ENCODE data around the gene METTL1.
A peak's percentile ranks its signal among the peaks of the same experiment; 100 is the strongest.
"Not testable (repeated sequence)": the region's sequence is repeated elsewhere in the genome, so short reads cannot be mapped to it uniquely, and the experiment has no call there.

Gene METTL1

GRCh38 chr12:57771873-57772428 lies at the start of gene METTL1:
Gene METTL1, minus strand, starts transcription at chr12:57772105. Its CDS starts 22 bp downstream, at chr12:57772083.
- DNase-seq (ENCODE audit: low read depth in 2 of 2), result peak; percentile 92 to 93

GRCh38 chr12:57821015-57821414 lies 49.1 kb upstream of the METTL1 start:
- DNase-seq (ENCODE audit: low read depth in 2 of 2), result not testable (repeated sequence)

- not testable (repeated sequence) for DNase-seq (ENCODE audit: low read depth in 2 of 2)
These were observed 48.2 kb upstream of the METTL1 start for GRCh38 chr12:57820119-57820518.

- not testable (repeated sequence) for DNase-seq (ENCODE audit: low read depth in 2 of 2)
These were observed 46.1 kb upstream of the METTL1 start for GRCh38 chr12:57817990-57818331.

GRCh38 chr12:57817261-57817989 lies 45.5 kb upstream of the METTL1 start:
- DNase-seq (ENCODE audit: low read depth in 2 of 2), result no peak

- DNase-seq (ENCODE audit: low read depth in 2 of 2), result no peak
These were observed 44.9 kb upstream of the METTL1 start for GRCh38 chr12:57816855-57817151.

- no peak for DNase-seq (ENCODE audit: low read depth in 2 of 2)
These were observed 44.3 kb upstream of the METTL1 start for GRCh38 chr12:57816001-57816854.

- DNase-seq (ENCODE audit: low read depth in 2 of 2), result no peak
These were observed 43.5 kb upstream of the METTL1 start for GRCh38 chr12:57815177-57816000.

GRCh38 chr12:57813971-57814772 lies 42.3 kb upstream of the METTL1 start:
- no peak for DNase-seq (ENCODE audit: low read depth in 2 of 2)

GRCh38 chr12:57813111-57813970 lies 41.4 kb upstream of the METTL1 start:
- no peak for DNase-seq (ENCODE audit: low read depth in 2 of 2)

GRCh38 chr12:57811028-57811755 lies 39.3 kb upstream of the METTL1 start:
- no peak for DNase-seq (ENCODE audit: low read depth in 2 of 2)

- peak; percentile 32 to 37 for DNase-seq (ENCODE audit: low read depth in 2 of 2)
These were observed 38.5 kb upstream of the METTL1 start for GRCh38 chr12:57810450-57810849.

- DNase-seq (ENCODE audit: low read depth in 2 of 2), result no peak
These were observed 37.5 kb upstream of the METTL1 start for GRCh38 chr12:57809425-57809824.

- DNase-seq (ENCODE audit: low read depth in 2 of 2), result no peak
These were observed 36.4 kb upstream of the METTL1 start for GRCh38 chr12:57808351-57808750.

GRCh38 chr12:57807285-57807684 lies 35.4 kb upstream of the METTL1 start:
- DNase-seq (ENCODE audit: low read depth in 2 of 2), result no peak

- no peak for DNase-seq (ENCODE audit: low read depth in 2 of 2)
These were observed 34.8 kb upstream of the METTL1 start for GRCh38 chr12:57806677-57807076.

- no peak for DNase-seq (ENCODE audit: low read depth in 2 of 2)
These were observed 31.5 kb upstream of the METTL1 start for GRCh38 chr12:57803319-57803893.

GRCh38 chr12:57802607-57803006 lies 30.7 kb upstream of the METTL1 start:
- no peak for DNase-seq (ENCODE audit: low read depth in 2 of 2)

GRCh38 chr12:57800965-57801364 lies 29.1 kb upstream of the METTL1 start:
- no peak for DNase-seq (ENCODE audit: low read depth in 2 of 2)
